NCI-H774 (cell line): ENCODE data around the gene PPP2R5B.

ENCODE experiments used
- DNase-seq: peaks from one replicate; lab custom pipeline; 2025; lab: John Stamatoyannopoulos, UW

The PPP2R5B gene

DNA sequence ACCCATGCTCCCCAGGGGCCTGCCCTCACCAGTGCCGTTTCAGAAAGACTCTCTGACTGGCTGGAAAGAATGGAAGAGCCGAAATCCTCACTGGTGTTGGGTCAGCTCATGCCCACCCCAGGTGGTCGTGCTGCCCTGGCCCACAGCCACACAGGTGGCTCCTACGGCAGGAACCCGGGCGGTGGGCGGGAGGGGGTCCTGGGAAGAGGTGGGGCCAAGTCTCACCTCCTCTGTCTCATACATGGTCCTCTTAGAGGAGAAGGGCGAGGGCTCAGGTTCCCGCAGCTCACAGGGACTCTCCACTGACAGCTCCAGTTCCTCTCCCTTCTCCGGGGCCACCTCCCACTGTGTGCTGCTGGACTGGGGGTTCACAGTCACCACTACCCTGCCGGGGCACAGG is 15.7 kb upstream of the PPP2R5B start:
- no peak for DNase-seq

DNA sequence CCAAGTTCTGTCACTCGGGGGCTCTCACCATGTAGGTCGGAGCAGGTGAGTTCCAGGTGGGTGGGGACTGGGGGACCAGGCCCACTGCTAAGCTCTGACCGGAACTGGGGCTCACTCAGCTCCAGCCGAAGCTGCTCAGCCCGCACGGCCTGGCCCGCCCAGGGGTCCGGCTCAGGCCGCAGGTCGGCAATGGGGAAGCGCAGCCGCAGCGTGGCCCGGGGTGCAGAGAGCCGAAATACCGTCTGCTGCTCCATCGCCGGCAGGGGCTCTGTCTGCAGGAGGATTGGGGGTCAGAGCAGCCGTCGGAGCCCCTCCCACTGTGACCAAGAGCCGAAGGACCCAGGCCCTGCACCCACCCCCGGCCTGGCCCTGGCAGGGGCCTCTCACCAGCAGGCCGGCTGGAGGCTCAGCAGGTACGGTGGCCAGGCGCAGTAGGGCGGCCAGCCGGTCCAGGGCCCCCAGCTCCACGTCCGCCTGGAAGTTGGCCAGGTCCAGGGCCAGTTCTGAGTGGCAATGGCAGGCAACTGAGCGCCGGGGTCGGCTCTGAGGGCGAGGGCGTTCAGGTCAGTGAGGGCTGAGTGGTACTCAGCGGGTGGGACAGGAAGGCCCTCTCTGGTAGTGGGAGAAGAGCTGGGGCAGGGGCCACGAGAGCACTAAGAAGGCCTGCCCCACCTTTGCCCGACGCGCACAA is 14.7 kb upstream of the PPP2R5B start:
- DNase-seq, result no peak

DNA sequence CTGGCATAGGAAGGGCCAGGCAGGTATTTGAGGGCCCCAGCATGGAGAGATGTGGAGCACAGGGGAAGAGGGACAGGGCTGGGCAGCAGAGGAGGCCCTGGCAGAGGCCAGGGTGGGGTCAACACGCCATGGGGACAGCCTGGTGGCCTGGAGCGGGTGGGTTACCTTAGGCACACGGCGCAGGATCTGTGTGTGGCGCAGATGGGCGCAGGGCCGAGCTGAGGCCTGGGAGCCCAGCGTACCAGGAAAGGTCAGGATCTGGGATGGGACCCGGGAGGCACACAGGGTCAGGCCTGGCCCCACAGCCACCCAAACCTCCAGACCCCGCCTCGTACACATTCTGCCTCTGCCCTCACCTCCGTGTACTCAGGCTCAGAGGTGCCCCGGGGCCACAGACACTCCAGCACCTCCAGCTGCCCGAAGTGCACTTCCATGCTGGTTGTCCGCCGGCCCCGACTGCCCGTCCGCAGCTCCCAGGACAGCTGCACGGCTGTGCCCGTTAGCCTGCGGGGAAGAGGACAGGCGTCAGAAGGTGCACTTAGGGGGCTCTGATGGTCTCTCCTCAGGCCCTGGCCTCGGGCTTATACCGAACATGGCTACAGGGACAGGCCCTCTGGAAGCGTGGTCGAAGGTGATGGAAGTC is 13.9 kb upstream of the PPP2R5B start:
- no peak for DNase-seq

DNA sequence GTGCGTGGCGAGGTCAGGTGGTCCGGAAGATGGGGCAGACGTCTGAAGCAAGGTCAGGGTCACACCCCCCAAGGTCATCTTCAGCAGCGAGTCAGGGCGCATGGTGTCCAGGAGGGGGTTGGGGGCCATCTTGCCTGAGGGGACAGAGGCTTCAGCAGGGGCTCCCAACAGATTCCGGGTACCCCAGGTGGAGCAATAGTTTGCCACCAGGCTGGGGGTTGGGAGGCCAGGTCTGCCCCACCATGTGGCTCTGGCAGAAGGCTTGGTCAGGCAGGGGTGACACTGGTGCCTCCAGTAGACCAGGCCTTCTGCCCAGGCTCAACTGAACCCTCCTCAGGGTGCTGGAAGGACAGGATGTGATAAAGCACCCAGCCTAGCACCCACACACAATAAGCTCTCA is 13.3 kb upstream of the PPP2R5B start:
- DNase-seq, result no peak

DNA sequence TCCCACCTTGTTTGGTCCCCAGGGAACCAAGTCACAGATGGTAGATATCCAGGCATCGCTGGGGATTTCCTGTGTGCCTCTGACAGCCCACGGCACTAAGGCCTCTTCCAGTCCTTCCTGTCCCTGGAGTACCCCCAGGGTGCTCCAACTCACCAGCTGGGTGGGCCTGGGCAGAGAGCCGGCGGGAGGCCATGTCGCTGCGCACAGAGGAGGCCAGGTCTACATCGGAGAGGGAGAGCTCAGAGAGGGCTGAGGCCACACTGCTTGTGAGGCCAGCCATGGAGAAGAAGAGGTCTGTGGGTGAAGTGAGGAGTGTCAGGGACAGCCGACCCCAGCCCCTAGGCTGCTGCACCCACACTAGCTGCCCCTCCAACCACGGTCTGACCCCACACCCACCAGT is 12.8 kb upstream of the PPP2R5B start:
- DNase-seq, result no peak

DNA sequence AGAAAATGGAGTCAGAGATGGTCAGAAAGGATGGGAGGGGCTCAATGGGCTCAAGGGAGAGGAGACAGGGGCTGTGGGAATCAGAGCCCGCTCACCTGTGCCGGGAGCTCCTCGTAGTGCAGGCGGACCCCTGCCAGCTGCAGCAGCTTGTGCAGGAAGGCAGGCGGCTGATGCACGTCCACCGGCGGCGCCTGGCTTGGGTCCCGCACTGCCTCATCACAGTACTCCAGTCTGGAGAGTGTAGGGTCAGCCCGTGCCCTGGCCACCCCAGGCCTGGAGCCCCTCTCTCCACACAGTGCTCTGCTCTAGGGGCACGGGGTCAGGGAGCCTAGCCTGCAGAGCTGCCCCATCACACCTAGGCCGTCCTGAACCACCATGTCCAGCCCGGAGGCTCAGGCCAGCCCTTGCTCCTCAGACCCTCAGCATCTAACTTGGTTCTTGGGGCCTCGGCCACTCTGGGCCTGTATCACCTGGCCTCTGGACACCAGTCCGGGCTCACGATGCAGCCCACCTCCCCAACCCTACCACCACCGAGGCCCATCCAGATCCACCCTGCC is 11.2 kb upstream of the PPP2R5B start:
- DNase-seq, result no peak

DNA sequence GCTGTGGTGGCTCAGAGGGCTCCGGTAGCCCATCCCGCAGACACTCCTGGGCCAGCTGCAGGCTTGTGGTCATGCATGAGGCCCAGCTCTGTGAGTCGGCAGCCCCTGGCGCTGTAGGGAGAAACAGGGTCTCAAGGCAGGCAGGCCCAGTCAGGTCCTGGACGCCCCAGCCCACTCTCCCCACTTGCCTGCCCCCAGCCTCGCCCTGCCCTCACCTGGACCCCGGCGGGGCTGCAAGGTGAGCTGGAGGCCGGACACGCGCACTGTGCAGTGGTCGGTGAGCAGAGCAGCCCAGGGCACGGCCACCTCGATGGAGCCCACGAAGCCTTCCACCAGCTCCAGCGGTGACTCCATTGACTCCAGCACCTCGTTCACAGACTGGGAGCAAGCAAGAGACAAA is 10.4 kb upstream of the PPP2R5B start:
- no peak for DNase-seq

DNA sequence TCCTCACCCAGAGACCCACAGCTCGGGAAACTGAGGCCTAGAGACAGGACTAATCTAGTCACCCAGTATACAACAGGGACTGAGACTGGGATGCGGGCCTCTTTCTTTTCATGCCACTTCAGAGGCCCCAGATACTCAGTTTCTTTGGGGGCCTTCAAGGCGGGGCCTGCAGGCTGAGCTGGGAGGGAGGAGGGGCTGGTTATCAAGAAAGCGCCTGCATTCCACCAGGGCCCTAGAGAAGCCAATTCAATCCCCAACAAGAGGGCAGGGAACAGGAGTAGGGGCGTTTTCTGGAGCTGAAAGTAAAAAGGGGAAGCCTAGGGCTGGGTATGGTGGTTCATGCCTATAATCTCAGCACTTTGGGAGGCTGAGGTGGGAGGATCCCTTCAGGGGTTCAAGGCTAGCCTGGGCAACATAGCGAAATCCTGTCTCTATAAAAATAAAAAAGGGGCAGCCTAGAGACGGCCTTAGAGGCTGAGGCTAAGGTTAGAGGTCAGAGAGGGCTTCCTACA is 9.1 kb upstream of the PPP2R5B start:
- DNase-seq, result no peak

DNA sequence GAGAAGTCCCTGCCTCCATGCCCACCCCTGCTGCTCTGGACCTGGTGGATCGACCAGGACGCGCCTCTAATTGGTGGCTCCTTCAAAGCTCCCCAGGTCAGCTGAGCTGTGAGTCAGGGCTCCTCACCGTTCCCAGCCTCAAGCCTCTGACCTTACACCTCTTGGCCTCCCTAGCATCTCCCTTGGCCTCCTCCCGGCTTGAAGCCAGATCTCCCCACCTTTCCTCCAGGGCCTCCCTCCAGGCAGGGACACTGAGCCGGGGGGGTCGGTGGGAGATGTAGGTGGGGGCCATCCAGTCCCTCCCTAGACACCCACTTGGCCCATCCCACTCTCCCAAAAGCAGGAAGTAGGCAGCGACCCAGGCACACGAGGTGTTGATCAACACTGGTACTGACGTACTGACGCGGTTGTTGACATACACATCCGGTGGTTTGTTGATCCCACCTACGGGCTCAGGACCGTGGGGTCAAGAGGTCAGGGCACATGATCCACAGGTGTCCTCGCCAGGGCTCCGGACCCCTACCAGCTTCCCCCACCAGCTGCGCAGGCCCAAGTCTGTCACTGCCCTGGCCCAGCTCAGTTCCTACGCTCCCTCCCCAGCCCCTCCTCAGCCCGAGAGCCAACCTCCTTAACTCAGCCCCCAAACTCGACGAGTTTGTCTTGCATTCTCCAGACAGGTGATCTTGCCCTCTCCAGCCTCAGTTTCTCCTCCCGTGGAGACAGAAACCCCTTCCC is 8.3 kb upstream of the PPP2R5B start:
- no peak for DNase-seq

DNA sequence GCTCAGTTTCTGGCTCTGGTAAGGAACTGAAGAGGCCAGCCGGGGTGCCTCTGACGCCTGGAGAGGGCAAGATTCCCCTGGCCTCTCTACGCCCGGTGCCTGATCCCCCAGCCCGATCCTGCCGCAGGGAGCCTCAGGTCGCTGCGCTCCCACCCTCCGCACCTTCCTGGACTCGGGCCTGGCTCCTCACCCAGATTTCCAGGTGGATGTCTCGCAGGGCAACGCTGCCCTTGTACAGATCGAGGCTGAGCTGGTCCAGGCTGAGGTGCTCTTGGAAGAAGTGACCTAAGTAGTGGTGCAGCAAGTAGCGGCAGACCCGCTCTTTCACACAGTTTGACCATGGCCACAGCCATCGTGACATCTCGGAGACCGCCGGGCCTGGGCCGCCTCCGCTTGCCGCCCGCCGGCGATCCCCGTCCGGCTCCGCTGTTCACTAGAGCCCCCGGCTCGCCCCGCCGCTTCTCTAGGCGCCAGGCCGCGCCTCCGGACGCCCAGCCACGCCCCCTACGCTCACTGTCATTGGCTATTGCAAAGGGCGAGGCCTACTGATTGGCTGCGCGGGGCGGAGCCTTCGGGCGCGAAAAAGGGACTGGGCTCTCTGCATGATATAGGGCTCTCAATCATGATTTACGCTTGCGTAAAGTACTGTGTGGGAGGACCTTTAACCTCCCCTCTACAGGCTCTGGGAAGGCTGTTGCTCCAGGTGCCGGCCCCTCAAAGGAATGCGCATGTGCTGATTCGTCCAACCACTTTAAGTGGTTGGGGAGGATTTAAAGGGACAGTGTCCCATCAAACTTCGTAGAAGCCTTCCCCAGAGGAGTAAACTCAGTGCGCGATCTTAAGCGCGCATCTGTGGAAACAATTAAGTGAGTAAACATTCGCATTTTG is 7.5 kb upstream of the PPP2R5B start, which contains the start of gene ATG2A:
Gene ATG2A, minus strand, starts transcription at position 435 of the 888 bp plus-strand sequence. Its CDS starts 74 bp downstream, at position 361.
- peak; percentile 99 for DNase-seq

DNA sequence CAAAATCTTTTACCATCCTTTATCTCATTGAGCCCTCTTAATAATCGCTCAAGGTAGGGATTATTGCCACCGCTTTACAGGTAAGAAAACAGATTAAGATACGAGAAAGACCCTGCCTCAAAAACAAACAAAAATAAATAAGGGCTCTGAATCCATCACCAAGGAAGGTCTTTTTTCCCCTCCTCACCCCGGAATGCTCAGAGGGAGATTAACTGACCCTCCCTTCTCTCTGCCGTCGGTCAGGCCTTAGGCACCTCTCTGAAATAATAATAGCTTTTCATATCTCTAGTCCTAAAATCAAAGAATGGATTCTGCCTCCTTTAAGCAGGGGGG is 6.9 kb upstream of the PPP2R5B start:
- no peak for DNase-seq

DNA sequence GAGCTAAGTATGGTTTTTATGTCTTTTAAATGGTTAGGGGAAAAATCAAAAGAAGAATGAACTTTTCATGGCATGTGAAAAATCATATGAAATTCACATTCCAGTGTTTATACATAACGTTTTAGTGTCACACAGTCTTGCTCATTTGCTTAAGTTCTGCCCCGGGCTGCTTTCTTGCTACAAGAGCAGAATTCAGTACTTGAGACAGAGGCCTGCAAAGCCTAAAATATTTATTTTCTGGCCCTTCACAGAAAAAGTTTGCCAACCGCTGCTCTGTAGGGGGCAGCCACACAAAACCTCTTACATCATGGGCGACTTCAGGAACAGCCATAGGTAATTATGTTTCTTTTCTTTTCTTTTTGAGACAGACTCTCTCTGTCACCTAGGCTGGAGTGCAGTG is 6.5 kb upstream of the PPP2R5B start:
- no peak for DNase-seq

DNA sequence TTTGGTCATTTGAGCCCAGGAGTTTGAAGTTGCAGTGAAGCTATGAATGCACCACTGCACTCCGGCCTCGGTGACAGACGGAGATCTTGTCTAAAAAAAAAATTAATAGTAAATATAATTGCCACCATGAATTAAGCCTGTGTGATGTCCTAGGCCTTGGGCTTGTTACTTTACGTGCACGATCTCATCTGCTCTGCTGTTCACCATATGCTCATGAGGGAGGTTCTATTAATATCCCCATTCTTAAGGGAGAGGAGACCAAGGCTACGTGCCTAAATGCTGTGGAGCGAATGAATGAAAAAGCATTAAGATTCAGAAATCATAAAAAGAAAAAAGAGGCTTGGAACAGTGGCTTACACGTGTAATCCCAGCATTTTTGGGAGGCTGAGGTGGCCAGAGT is 4.9 kb upstream of the PPP2R5B start:
- no peak for DNase-seq

DNA sequence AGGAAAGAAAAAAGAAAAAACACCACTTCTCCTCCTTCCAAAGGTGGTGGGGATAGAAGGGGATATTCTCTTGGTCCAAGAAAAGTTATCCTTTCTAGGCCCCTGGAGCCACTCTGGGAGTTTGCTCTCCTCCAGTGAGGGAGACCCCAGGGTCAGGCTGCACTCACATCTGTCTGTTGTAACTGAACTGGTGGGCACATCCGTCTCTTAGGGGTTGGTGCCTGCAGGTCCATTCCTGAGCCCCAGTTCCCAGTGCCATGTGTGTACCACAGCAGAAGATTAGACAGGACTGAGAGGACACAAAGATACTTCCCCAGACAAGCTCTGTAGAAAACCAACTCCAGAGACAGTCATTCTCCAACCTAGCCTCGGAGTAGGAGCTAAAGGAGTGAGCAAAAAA is 4.4 kb upstream of the PPP2R5B start:
- no peak for DNase-seq

DNA sequence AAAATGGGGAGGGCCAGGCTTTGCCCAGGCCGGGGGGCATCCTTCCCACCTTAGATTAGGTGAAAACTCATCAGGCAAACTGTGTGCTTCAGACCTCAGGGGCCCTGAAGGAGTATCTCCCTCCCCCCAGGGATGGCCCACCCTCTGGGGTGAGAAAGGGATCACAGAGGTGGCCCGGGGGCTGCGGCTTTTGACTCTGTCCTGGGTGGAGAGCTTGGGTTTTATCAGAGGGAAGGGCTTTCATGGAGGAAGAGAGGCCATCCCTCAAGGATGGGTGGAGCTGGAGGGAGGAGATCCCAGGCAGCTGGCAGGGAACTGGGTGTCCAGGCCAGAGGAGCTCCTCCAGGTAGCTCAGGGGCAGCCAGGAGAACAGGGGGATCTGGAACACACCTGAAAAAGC is 3.1 kb upstream of the PPP2R5B start:
- no peak for DNase-seq

DNA sequence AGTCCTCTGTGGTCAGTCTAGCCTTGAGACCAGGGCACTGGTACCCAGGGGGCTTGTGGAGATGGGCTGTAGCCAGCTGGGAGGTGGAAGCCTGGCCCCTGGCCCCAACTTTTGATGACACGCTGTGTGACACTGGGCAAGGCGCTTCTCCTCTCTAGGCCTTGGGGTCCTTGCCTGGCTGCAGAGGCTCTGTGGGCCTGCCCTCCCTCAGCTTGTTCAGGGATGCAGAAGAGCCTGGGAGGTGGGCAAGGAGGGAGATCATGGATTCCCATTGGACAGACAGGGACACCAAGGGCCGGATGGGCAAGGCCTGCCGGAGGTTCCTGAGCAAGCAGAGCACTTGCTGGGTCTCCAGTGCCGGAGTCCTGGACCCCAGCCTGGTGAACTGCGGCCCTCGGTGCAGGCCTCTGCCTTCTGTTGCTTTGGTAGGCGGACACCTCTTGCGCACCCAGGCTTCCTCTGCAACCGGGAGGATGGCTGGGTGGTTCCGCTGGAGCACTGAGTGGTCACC is 1.3 kb upstream of the PPP2R5B start:
- no peak for DNase-seq

DNA sequence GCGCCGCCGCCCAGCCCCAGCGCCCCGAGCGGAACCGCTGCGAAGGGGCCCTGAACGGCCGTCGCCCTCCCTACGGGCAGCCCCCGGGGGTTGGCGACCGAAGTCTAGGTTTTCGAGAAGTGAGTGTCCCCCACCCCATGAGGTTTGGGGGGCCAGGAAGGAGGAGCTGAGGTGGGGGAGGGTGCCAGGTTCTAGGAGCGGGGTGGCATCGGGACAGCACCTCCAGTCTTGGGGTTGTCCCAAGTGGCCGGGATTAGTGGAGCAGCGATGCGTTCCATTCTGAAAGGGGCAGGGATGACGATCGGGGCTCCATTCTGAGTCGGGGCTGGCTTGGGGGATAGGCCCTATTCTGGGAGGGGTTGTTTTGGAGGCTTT is 408 bp downstream of the PPP2R5B start:
- no peak for DNase-seq

DNA sequence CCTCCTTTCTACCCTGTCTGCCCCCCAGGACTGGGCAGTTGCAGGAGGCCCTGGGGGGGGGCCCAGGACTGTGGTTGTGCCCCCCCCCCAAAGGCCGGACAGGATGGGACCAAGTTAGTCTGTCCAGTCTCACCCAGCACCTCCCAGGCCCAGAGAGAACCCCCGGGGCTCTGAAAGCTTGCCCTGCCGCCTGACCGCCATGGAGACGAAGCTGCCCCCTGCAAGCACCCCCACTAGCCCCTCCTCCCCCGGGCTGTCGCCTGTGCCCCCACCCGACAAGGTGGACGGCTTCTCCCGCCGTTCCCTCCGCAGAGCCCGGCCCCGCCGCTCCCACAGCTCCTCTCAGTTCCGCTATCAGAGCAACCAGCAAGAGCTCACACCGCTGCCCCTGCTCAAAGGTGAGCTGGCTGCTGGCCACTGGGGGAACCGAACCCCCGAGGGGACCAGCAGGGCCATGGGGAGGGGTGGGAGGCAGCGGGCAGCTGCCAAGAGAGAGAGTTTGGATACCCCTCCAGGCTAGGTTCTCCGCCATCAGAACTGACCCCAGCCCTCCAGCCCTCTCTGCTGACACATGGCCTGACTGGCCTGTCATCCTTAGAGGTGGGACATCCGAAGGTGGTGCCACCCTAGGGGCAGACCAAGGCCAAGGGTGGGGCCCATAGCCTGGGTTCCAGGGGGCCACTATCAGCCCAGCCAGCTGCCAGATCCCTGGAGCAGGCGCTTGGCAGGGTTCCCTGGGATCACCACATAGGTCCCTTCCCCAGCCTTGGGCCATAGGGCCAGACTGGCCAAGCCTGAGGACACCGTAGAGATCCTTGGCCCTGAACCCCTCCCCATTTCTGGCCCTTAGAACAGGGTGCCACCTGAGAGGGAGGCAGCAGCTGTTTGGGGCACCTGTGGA is 1.3 kb downstream of the PPP2R5B start:
- no peak for DNase-seq

DNA sequence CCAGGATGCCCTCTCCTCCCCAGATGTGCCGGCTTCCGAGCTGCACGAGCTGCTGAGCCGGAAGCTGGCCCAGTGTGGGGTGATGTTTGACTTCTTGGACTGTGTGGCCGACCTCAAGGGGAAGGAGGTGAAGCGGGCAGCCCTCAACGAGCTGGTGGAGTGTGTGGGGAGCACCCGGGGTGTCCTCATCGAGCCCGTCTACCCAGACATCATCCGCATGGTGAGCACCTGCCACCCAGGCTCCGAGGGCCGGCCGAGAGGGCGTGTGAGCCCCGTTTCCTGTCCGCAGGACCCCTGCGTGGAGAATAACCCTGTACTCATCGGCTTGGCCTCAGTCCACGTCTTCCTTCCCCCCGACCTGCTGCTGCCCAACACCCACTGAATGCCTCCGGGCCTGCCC is 2.2 kb downstream of the PPP2R5B start:
- DNase-seq, result no peak

DNA sequence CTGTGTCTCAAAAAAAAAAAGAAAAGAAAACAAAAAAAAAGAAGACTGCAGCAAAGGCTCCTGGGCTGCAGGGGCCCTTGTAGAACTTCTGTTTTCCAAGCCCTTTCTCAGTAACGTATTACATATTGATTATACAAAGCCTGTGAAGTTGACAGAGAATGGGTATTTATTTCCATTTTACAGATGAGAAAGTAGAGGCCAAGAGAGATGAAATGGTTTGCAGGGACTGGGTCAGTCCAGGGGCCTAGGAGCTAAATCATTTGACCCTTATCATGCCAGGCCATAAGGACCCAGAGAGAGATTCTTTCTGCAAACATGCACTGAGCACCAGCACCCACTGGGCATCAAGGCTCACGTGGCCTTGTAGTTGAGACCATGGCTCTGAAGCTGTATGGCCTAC is 4.5 kb downstream of the PPP2R5B start:
- DNase-seq, result no peak

DNA sequence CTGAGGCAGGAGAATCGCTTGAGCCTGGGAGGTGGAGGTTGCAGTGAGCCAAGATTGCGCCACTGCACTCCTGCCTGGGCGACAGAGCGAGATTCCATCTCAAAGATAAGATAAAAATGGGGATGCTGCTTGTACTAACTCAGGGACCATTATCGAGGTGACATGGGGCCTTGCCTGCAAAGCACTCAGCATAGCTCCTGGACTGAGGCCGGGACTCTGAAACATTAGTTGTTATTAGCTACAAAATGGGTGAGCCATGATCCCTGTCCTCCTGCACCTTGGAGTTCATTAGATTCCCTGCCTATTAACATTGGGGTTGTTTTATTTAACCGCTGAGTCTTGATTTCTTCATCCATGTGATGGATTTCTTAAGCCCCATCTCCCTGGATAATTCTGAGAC is 5.1 kb downstream of the PPP2R5B start:
- no peak for DNase-seq
